ENCODE results near the gene GTF2A1.

GRCh38 chr14:81269100-81269978 lies 48.6 kb upstream of the GTF2A1 start:
- peak; percentile 90 for TF ChIP-seq CTCF (conservative IDR thresholded peaks at IDR 0.05; ENCODE audit: low read depth, low read length)
- no peak for TF ChIP-seq EZH2phosphoT487 (IDR thresholded peaks at IDR 0.05; ENCODE audit: borderline replicate concordance, low read length)
- TF ChIP-seq EZH2 (IDR thresholded peaks at IDR 0.05; ENCODE audit: low read length, unreplicated experiment), result no peak
